ENCODE measurements around the gene SLC6A3. TPM values are rescaled to one million over a fixed set of nuclear protein-coding genes. Genes with fewer than 3 reads are reported as not detected.
"Not testable (repeated sequence)": the region's sequence is repeated elsewhere in the genome, so short reads cannot be mapped to it uniquely, and the experiment has no call there.

SLC6A3 gene
- total and polyA plus RNA-seq, 2 experiments from 2014 or later, result not detected

DNA sequence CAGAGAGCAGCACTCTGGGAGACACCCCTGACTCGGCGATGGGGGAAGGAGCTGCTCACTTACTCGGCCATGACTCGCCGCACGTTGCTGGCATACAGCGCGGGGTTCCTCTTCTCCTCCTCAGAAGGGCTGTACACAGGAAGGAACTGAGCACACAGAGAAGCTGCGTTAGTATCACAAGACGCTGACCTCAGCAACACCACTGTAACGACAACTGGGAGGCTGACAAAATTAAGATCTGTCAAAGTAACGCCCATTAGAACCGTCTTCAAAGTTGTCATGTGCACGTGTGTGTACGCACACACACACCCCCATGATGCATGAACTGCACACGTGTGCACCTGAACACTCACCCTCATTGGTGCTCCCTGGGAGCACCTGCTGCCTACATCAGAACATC lies 32.1 kb upstream of the SLC6A3 start:
- Histone ChIP-seq H3K4me2 (ENCODE audit: unreplicated experiment) (no peak overlapping the region), H3K27ac (no peak overlapping the region), H3K9me3 (ENCODE audit: low read depth) (no peaks in the 10 kb centered on the region), H3K27me3 (replicated peaks; ENCODE audit: insufficient read depth) (no peaks in the 10 kb centered on the region), H2AFZ (no peak overlapping the region), H3K4me1 (ENCODE audit: insufficient read depth) (no peaks in the 10 kb centered on the region), H3K4me3 (no peak overlapping the region), H3F3A (ENCODE audit: insufficient read depth) (no peaks in the 10 kb centered on the region), H3K9me2 (ENCODE audit: insufficient read depth) (no peaks in the 10 kb centered on the region), H3K36me3 (ENCODE audit: low read depth) (peaks cover 20% of the 10 kb centered on the region), H4K20me1 (ENCODE audit: insufficient read depth) (no peaks in the 10 kb centered on the region), H3K79me2 (ENCODE audit: insufficient read depth) (no peaks in the 10 kb centered on the region), H3K9ac (no peak overlapping the region)
- WGBS, 2 experiments (ENCODE audit: low coverage in 1 of 2, low lambda C conversion rate in 2 of 2, missing lambda C conversion rate in 2 of 2), result 88 to 92% methylated on average over 16 of the region's 16 CpGs
- in situ Hi-C loops (cut with MboI), result no loop called here
- no peak for DNase-seq
- no peak for TF ChIP-seq EZH2 (IDR thresholded peaks at IDR 0.05; ENCODE audit: insufficient read depth, poor library complexity, severe bottlenecking)
- TF ChIP-seq EZH2phosphoT487 (IDR thresholded peaks at IDR 0.05; ENCODE audit: insufficient read depth, low read depth), result no peak

DNA sequence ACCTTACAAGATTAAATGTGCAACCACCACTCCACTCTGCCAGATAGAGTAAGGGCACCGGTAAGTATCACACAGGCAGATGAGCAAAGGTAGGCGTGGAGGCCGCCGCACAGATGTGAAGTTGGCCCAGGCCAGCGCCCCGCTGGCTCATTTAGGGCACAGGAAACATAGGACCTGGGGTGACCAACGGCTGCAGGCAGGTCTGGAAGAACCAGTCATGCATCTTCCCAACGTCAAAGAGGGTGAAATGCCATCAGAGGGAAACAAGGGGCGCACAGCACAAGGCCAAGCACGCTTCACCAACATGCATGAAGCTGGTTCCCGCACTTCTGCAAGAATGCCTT lies 31.7 kb upstream of the SLC6A3 start:
- Histone ChIP-seq H3F3A (ENCODE audit: insufficient read depth) (no peaks in the 10 kb centered on the region), H3K27ac (no peak overlapping the region), H3K9me3 (ENCODE audit: low read depth) (no peaks in the 10 kb centered on the region), H3K36me3 (ENCODE audit: low read depth) (peaks cover 20% of the 10 kb centered on the region), H3K4me3 (no peak overlapping the region), H3K27me3 (replicated peaks; ENCODE audit: insufficient read depth) (no peaks in the 10 kb centered on the region), H3K9ac (no peak overlapping the region), H3K79me2 (ENCODE audit: insufficient read depth) (no peaks in the 10 kb centered on the region), H4K20me1 (ENCODE audit: insufficient read depth) (no peaks in the 10 kb centered on the region), H3K4me2 (ENCODE audit: unreplicated experiment) (no peak overlapping the region), H2AFZ (no peak overlapping the region), H3K9me2 (ENCODE audit: insufficient read depth) (no peaks in the 10 kb centered on the region), H3K4me1 (ENCODE audit: insufficient read depth) (no peaks in the 10 kb centered on the region)
- in situ Hi-C loops (cut with MboI), result no loop called here
- TF ChIP-seq EZH2 (IDR thresholded peaks at IDR 0.05; ENCODE audit: insufficient read depth, poor library complexity, severe bottlenecking) (no peak), EZH2phosphoT487 (IDR thresholded peaks at IDR 0.05; ENCODE audit: insufficient read depth, low read depth) (no peak)
- DNase-seq, result no peak
- 92% methylated on average over 11 of the region's 11 CpGs for WGBS, 2 experiments (ENCODE audit: low coverage in 1 of 2, low lambda C conversion rate in 2 of 2, missing lambda C conversion rate in 2 of 2)

DNA sequence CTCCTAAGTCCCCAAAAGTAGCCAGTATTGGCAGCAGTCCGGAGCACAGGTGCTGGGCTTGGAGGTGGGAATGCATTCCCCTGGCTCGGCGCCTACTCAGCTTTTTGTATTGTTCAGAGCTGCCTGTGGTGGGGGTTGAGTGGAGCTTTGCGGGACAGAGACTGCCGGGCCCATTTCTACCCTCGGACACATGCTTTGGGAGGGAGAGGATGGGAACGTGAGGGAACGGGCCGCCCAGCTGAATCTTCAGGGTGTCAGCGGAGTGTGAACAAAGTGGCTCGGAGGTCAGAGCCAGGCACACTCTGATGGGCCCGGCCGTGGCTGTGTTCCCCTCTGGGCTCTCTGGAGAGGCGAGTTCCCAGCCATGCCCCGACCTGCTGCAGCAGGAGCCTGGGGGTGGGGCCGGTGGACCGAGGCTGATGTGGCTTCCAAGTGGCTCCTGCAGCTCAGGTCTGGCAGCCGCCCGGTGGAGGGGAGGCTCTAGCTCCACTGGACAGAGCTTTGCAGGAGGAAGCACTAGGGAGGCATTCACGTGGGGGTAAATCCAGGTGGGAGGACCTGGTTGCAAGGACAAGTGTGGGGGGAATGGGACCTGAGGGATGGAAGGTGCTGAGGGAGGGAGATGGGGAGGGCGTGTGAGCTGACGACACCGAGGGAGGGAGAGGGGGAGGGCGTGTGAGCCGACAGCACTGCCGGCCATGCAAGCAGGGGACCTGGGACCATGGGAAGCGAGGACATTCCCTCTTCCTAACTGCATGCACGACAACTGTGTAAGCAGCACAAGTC lies 31.1 kb upstream of the SLC6A3 start:
- WGBS, 2 experiments (ENCODE audit: low coverage in 1 of 2, low lambda C conversion rate in 2 of 2, missing lambda C conversion rate in 2 of 2), result 86 to 90% methylated on average over 21 to 28 of the region's 28 CpGs
- Histone ChIP-seq H3F3A (ENCODE audit: insufficient read depth) (no peaks in the 10 kb centered on the region), H3K4me2 (ENCODE audit: unreplicated experiment) (no peak overlapping the region), H3K79me2 (ENCODE audit: insufficient read depth) (no peaks in the 10 kb centered on the region), H3K4me1 (ENCODE audit: insufficient read depth) (no peaks in the 10 kb centered on the region), H3K4me3 (no peak overlapping the region), H3K9me2 (ENCODE audit: insufficient read depth) (no peaks in the 10 kb centered on the region), H3K27me3 (replicated peaks; ENCODE audit: insufficient read depth) (no peaks in the 10 kb centered on the region), H3K9me3 (ENCODE audit: low read depth) (no peaks in the 10 kb centered on the region), H3K27ac (no peak overlapping the region), H3K36me3 (ENCODE audit: low read depth) (peaks cover 20% of the 10 kb centered on the region), H4K20me1 (ENCODE audit: insufficient read depth) (no peaks in the 10 kb centered on the region), H3K9ac (no peak overlapping the region), H2AFZ (no peak overlapping the region)
- DNase-seq, result no peak
- TF ChIP-seq EZH2 (IDR thresholded peaks at IDR 0.05; ENCODE audit: insufficient read depth, poor library complexity, severe bottlenecking) (no peak), EZH2phosphoT487 (IDR thresholded peaks at IDR 0.05; ENCODE audit: insufficient read depth, low read depth) (no peak)
- in situ Hi-C loops (cut with MboI), result no loop called here

DNA sequence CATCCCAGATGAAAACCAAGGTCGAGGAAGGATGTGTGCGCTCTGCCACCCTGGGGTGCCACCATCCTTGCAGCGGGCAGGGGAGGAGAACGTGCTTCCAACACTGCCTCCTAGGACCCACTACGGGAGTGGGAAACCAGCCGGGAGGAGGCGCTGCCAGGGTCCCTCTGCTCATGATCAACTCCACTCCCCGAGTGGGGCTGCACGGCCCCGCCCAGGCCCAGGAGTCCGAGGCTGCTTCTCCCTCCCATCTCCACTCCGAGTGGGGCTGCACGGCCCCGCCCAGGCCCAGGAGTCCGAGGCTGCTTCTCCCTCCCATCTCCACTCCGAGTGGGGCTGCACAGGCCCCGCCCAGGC lies 30.3 kb upstream of the SLC6A3 start:
- H3K27me3 ChIP-seq (replicated peaks; ENCODE audit: insufficient read depth); H3K27ac ChIP-seq; H3K4me3 ChIP-seq; H3K79me2 ChIP-seq (ENCODE audit: insufficient read depth); in situ Hi-C loops (cut with MboI); DNase-seq; H3K4me1 ChIP-seq (ENCODE audit: insufficient read depth); H3K9me3 ChIP-seq (ENCODE audit: low read depth); H3K9ac ChIP-seq; H4K20me1 ChIP-seq (ENCODE audit: insufficient read depth); H3F3A ChIP-seq (ENCODE audit: insufficient read depth); H3K4me2 ChIP-seq (ENCODE audit: unreplicated experiment); H3K9me2 ChIP-seq (ENCODE audit: insufficient read depth); H2AFZ ChIP-seq: not testable (repeated sequence)
- WGBS, 2 experiments (ENCODE audit: low coverage in 1 of 2, low lambda C conversion rate in 2 of 2, missing lambda C conversion rate in 2 of 2), result 85 to 90% methylated on average over 7 to 17 of the region's 17 CpGs
- H3K36me3 ChIP-seq (ENCODE audit: low read depth), result peaks cover 20% of the 10 kb centered on the region

All from GM23248 (cell line).